ENCODE results near the gene SLC26A1.

DNA sequence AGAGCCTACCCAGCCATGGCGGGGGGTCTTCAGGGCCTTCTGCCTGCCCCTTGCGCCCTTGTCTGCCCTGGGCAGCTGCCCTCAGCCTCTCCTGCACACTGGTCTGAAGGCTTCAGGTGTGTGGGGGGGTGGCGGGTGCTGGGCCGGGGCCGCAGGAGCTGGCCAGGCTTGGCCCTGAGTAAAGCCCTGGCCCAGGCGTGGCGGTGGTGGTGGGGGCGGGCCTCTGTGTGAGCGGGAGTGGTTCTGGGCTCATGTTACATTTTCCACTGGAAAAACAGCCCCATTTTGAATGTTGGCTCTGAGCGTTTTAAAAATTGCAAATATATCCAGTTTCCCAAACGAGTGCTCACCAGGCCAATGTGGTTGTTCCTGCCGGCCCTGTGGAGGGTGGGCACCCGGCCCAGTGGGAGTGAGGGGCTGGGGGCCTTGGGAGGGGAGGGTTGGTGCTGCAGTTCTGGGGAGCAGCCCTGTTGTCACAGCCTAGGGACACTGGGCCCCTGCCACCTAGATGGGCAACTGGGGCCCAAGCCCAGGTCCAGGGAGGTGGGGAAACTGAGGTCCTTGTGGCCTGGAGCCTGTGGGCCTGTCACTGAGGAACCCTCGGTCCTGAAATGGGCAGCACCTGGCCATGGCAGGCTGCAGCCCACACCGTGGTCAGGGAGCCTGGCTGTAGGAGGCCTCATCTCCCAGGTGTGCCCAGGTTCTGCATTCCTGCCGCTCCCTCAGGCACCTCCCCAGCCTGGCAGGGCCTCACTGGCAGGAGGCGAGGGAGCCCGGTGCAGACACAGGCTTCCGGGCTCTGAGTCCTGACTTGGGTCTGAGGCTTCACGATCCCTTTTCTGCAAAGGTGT is 46.5 kb upstream of the SLC26A1 start:
- TF ChIP-seq, protein P1, sequence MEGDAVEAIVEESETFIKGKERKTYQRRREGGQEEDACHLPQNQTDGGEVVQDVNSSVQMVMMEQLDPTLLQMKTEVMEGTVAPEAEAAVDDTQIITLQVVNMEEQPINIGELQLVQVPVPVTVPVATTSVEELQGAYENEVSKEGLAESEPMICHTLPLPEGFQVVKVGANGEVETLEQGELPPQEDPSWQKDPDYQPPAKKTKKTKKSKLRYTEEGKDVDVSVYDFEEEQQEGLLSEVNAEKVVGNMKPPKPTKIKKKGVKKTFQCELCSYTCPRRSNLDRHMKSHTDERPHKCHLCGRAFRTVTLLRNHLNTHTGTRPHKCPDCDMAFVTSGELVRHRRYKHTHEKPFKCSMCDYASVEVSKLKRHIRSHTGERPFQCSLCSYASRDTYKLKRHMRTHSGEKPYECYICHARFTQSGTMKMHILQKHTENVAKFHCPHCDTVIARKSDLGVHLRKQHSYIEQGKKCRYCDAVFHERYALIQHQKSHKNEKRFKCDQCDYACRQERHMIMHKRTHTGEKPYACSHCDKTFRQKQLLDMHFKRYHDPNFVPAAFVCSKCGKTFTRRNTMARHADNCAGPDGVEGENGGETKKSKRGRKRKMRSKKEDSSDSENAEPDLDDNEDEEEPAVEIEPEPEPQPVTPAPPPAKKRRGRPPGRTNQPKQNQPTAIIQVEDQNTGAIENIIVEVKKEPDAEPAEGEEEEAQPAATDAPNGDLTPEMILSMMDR (IDR thresholded peaks at IDR 0.05) = no peak
- peak in 1 of 2 donors; percentile 52 for TF ChIP-seq POLR2A (IDR thresholded peaks at IDR 0.05)
